ENCODE measurements around the gene ZNF329.

DNA sequence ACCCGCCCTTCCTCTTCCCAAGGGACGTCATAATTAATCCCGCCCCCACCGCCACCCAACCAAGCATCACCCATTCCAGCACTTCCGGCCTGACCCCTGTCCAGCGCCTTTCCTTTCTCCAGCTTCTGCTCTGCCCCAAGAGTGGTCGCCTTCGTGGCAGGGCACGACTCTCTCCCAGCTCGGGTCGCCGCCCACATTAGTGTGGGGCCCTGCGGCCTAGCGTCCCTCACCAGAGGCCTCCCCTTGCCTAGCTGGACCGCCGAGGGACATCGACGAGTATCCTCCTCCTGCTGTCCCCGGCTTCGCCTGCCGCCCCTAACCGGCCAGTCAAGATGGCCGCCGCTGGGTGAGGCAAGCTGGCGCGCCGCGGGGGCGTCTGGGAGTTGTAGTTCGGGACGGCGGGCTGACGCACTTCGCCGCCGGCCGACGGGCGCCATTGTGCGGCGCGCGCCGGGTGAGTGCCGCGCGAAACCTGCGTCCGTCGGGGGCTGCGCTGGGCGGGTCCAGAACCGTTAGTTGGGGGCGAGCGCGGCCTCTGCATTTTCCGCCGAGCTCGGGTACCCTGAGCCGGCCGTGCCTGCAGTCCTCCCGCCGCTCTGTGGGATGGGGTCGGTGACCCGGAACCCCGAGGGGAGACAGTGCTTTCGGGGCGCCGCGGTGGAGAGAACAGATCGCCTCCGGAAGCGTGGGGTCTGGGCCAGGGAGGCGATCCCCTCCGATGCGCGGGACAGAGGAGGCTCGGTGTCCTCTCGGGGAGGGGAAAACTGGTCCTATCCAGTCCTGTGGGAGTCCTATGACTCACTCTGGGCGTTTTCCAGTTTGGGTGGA is 32.6 kb upstream of the ZNF329 start, which contains the start of gene ZNF274:
- TF ChIP-seq, protein P1, sequence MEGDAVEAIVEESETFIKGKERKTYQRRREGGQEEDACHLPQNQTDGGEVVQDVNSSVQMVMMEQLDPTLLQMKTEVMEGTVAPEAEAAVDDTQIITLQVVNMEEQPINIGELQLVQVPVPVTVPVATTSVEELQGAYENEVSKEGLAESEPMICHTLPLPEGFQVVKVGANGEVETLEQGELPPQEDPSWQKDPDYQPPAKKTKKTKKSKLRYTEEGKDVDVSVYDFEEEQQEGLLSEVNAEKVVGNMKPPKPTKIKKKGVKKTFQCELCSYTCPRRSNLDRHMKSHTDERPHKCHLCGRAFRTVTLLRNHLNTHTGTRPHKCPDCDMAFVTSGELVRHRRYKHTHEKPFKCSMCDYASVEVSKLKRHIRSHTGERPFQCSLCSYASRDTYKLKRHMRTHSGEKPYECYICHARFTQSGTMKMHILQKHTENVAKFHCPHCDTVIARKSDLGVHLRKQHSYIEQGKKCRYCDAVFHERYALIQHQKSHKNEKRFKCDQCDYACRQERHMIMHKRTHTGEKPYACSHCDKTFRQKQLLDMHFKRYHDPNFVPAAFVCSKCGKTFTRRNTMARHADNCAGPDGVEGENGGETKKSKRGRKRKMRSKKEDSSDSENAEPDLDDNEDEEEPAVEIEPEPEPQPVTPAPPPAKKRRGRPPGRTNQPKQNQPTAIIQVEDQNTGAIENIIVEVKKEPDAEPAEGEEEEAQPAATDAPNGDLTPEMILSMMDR (IDR thresholded peaks at IDR 0.05 in 2 of 3, conservative IDR thresholded peaks at IDR 0.05 in 1 of 3; ENCODE audit: borderline replicate concordance in 1 of 3, insufficient read depth in 1 of 3, low read depth in 2 of 3, low read length in 2 of 3): no peak
- TF ChIP-seq ZFX (IDR thresholded peaks at IDR 0.05) (no peak), POLR2A (IDR thresholded peaks at IDR 0.05; ENCODE audit: borderline replicate concordance, extremely low read depth, insufficient read depth, insufficient read length) (peak; percentile 36), MAX (IDR thresholded peaks at IDR 0.05) (peak; percentile 71; the same call in 1 of the 2 replicates), POLR2AphosphoS5 (IDR thresholded peaks at IDR 0.05; ENCODE audit: low read depth, low read length) (peak; percentile 50)
